ENCODE data around the gene ZNF615.

GRCh38 chr19:52010674-52011073, 2.7 kb upstream of the ZNF615 start:
- TF ChIP-seq CTCF (IDR thresholded peaks at IDR 0.05; ENCODE audit: insufficient read depth, low read length): no peak
- TF ChIP-seq POLR2AphosphoS5 (IDR thresholded peaks at IDR 0.05; ENCODE audit: low read depth): no peak

Data from HL-60 (cell line).